NT2/D1 (cell line): ENCODE results near the gene CALCB.
"Not testable (repeated sequence)": the region's sequence is repeated elsewhere in the genome, so short reads cannot be mapped to it uniquely, and the experiment has no call there.

Experiments
- DNase-seq: peaks from one replicate; pipeline ENCODE4 v3.0.0-alpha.2; 2011; ENCODE audit warnings: low read depth, low spot score
- H3K27me3 ChIP-seq: 2 replicates; pipeline ENCODE4 v1.6.0; 2011; ENCODE audit warnings: mild to moderate bottlenecking; ENCODE audit not compliant: insufficient read length, insufficient read depth
- H3K36me3 ChIP-seq: 2 replicates; pipeline ENCODE4 v1.6.1; 2011; ENCODE audit warnings: mild to moderate bottlenecking, low read length, mixed read lengths; ENCODE audit not compliant: insufficient read depth, insufficient read length
- H3K4me1 ChIP-seq: 2 replicates; pipeline ENCODE4 v1.5.1; 2011; ENCODE audit not compliant: insufficient read depth, insufficient read length
- H3K4me3 ChIP-seq: 2 replicates; pipeline ENCODE4 v1.5.1; 2011; ENCODE audit warnings: low read depth; ENCODE audit not compliant: insufficient read length
- H3K9ac ChIP-seq: 2 replicates; pipeline ENCODE4 v1.6.0; 2011; ENCODE audit warnings: low read depth; ENCODE audit not compliant: insufficient read length
- H3K9me3 ChIP-seq: 2 replicates; pipeline ENCODE4 v1.5.1; 2011; ENCODE audit warnings: mild to moderate bottlenecking, low read length; ENCODE audit not compliant: insufficient read depth
- SUZ12 ChIP-seq: IDR thresholded peaks from 2 replicates; pipeline ENCODE4 v1.6.1; 2011; ENCODE audit not compliant: insufficient read length, insufficient read depth; ENCODE audit errors: extremely low read depth
- YY1 ChIP-seq: IDR thresholded peaks from 2 replicates; pipeline ENCODE4 v1.6.1; 2011; ENCODE audit not compliant: insufficient read length, insufficient read depth
- ZNF274 ChIP-seq: IDR thresholded peaks from 2 replicates; pipeline ENCODE4 v1.6.1; 2011; ENCODE audit warnings: mild to moderate bottlenecking, low read depth, low read length

Gene CALCB

GRCh38 chr11:15038963-15039362 lies 34.4 kb upstream of the CALCB start:
- Histone ChIP-seq H3K9ac (no peak overlapping the region), H3K4me1 (no peaks in the 10 kb centered on the region), H3K36me3 (no peaks in the 10 kb centered on the region), H3K9me3 (no peaks in the 10 kb centered on the region), H3K4me3 (no peak overlapping the region), H3K27me3 (no peaks in the 10 kb centered on the region)
- TF ChIP-seq SUZ12 (no peak), YY1 (no peak), ZNF274 (no peak)
- no peak for DNase-seq

DNA sequence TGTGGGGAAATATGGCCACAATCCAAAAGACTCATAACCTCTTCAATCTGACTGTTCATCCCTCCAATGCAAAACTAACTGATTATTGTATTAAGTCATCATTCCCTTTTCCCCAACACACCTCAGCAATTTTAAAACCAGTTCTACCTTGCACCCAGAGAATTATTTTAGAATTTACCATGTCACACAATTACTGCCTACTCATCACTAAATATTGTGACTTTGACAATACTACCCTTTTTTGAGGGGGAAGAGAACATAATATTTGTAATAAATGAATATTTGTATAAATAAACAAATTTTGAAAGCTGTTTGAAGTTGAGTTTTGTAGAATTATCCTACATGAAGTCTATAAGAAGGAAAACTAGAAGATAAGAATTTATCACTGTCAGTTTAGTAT lies 28.2 kb upstream of the CALCB start:
- Histone ChIP-seq H3K9ac (no peak overlapping the region), H3K4me1 (no peaks in the 10 kb centered on the region), H3K27me3 (no peaks in the 10 kb centered on the region), H3K4me3 (no peak overlapping the region), H3K36me3 (no peaks in the 10 kb centered on the region), H3K9me3 (no peaks in the 10 kb centered on the region)
- no peak for DNase-seq
- no peak for TF ChIP-seq YY1
- no peak for TF ChIP-seq ZNF274
- no peak for TF ChIP-seq SUZ12

GRCh38 chr11:15045891-15046290 lies 27.5 kb upstream of the CALCB start:
- no peak overlapping the region for H3K9ac ChIP-seq
- no peak for DNase-seq
- H3K36me3 ChIP-seq, result no peaks in the 10 kb centered on the region
- TF ChIP-seq SUZ12 (no peak), YY1 (no peak), ZNF274 (no peak)
- H3K4me1 ChIP-seq, result no peaks in the 10 kb centered on the region
- no peaks in the 10 kb centered on the region for H3K27me3 ChIP-seq
- H3K4me3 ChIP-seq, result no peak overlapping the region
- H3K9me3 ChIP-seq, result no peaks in the 10 kb centered on the region

- H3K4me3 ChIP-seq, H3K4me1 ChIP-seq, H3K27me3 ChIP-seq, H3K9ac ChIP-seq, DNase-seq, H3K9me3 ChIP-seq, H3K36me3 ChIP-seq: not testable (repeated sequence)
These were observed 26.7 kb upstream of the CALCB start for GRCh38 chr11:15046673-15047072.

- no peaks in the 10 kb centered on the region for H3K27me3 ChIP-seq
- H3K9me3 ChIP-seq, result no peaks in the 10 kb centered on the region
- H3K4me1 ChIP-seq, result no peaks in the 10 kb centered on the region
- no peak for DNase-seq
- TF ChIP-seq SUZ12 (no peak), ZNF274 (no peak), YY1 (no peak)
- H3K9ac ChIP-seq, result no peak overlapping the region
- no peaks in the 10 kb centered on the region for H3K36me3 ChIP-seq
- no peak overlapping the region for H3K4me3 ChIP-seq
These were observed 24.8 kb upstream of the CALCB start for GRCh38 chr11:15048616-15049015.

DNA sequence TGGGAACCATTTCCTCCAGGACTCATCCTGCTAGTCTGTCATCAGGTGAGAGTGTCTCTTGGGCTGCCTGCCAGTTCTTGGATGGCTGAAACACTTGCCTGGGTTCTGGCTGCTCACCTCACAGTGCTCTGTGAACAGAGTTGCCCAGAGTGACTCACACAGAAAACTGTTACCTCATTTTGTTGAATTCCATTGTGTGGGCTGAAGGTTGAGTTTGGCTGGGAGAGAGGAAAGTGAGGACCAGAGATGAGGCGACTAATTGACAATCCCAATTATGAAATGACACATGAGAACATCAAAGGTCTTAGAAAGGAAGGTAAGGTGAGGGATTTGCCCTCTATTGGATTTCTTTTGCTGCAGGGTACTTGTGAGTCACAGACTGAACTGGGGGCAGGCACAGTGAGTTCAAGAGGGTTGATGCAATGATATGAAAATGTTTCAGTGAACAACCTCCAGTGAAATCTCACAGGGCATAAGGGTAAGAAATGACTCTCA lies 20.2 kb upstream of the CALCB start:
- Histone ChIP-seq H3K4me3 (no peak overlapping the region), H3K4me1 (no peaks in the 10 kb centered on the region), H3K9me3 (no peaks in the 10 kb centered on the region), H3K27me3 (no peaks in the 10 kb centered on the region), H3K9ac (no peak overlapping the region), H3K36me3 (no peaks in the 10 kb centered on the region)
- TF ChIP-seq SUZ12 (no peak), YY1 (no peak), ZNF274 (no peak)
- no peak for DNase-seq

DNA sequence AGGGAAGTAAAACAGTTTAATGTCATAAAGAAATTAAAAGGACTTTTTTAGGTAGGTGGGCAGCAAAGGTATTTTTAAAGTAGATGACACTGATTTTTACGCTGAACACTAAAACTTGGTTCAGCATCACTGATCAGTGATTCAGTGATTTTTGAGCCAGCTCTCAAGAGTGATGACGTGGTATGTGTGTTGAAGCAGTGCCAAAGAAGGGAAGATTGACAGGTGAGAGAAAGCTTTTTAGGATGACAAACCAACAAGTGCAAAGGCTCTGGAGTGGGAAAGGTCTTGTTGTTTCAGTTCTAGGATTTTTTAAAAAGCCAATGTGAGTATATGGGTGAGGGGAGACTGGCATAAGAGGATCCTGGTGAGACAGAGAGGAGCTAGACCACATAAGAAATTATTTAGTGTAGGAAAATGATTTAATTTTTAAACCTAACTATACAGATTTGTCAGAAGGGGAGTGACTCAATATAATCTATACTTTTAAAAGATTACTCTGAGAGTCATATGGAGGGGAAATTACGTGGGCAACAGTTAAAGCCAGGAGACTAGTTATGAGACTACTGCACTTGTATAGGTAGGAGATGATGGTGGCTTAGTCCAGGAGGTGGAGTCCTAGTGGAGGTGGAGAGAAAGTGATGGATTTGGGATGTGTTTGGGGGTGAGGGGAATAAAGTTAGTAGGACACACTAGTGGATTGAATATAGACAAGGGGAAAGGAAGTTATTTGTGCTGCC lies 17.6 kb upstream of the CALCB start:
- TF ChIP-seq ZNF274, result no peak
- no peak for TF ChIP-seq YY1
- TF ChIP-seq SUZ12, result no peak
- no peak for DNase-seq
- Histone ChIP-seq H3K9ac (no peak overlapping the region), H3K36me3 (no peaks in the 10 kb centered on the region), H3K4me3 (no peak overlapping the region), H3K4me1 (no peaks in the 10 kb centered on the region), H3K27me3 (no peaks in the 10 kb centered on the region), H3K9me3 (no peaks in the 10 kb centered on the region)

DNA sequence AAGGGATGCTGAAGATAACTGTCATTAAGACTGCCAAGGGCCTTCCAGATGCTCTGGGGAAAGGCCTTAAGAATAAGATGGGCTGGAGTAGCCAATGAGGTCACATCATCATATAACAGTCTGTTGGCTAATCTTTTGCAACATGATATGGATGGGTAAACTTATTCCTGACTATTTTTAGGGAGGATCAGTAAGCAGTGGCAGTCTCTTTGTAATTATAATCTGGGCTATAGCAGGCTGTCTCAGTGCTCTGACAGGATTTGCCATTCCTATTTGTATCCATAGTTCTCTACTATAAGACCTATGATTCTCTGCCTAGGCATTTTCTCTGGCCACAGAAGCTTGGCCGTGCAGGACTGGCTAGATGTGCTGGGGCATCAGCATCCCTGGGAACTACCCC lies 16.1 kb upstream of the CALCB start:
- Histone ChIP-seq H3K4me1 (no peaks in the 10 kb centered on the region), H3K9ac (no peak overlapping the region), H3K36me3 (no peaks in the 10 kb centered on the region), H3K4me3 (no peak overlapping the region), H3K27me3 (no peaks in the 10 kb centered on the region), H3K9me3 (no peaks in the 10 kb centered on the region)
- no peak for TF ChIP-seq ZNF274
- TF ChIP-seq YY1, result no peak
- no peak for TF ChIP-seq SUZ12
- no peak for DNase-seq
